HS-27A (cell line): ENCODE results near the gene PPRC1.
"Not testable (repeated sequence)": the region's sequence is repeated elsewhere in the genome, so short reads cannot be mapped to it uniquely, and the experiment has no call there.

Source experiments
- DNase-seq: peaks from one replicate; pipeline ENCODE4 v3.0.0-alpha.2; 2012; ENCODE audit warnings: low read depth, missing footprints

PPRC1 gene

GRCh38 chr10:102150970-102151773, 18.3 kb downstream of the PPRC1 start:
- peak; percentile 61 for DNase-seq

- DNase-seq, result peak; percentile 91
Measured at GRCh38 chr10:102151774-102152544, 19.1 kb downstream of the PPRC1 start, which contains the start of gene NOLC1. NOLC1 (plus strand) TSS chr10:102152389; CDS start chr10:102152411, 22 bp downstream.

- no peak for DNase-seq
Measured at GRCh38 chr10:102152545-102152890, 19.7 kb downstream of the PPRC1 start.

GRCh38 chr10:102153093-102153620, 20.3 kb downstream of the PPRC1 start:
- no peak for DNase-seq

GRCh38 chr10:102154466-102155116, 21.8 kb downstream of the PPRC1 start:
- DNase-seq, result no peak

GRCh38 chr10:102157224-102157623, 24.4 kb downstream of the PPRC1 start:
- no peak for DNase-seq

- no peak for DNase-seq
Measured at GRCh38 chr10:102159051-102159597, 26.3 kb downstream of the PPRC1 start.

GRCh38 chr10:102159831-102160230, 27.0 kb downstream of the PPRC1 start:
- DNase-seq, result no peak

- no peak for DNase-seq
Measured at GRCh38 chr10:102163342-102163989, 30.6 kb downstream of the PPRC1 start.

- DNase-seq, result no peak
Measured at GRCh38 chr10:102167861-102168260, 35.0 kb downstream of the PPRC1 start.

GRCh38 chr10:102170602-102171001, 37.8 kb downstream of the PPRC1 start:
- no peak for DNase-seq

- DNase-seq, result no peak
Measured at GRCh38 chr10:102172288-102172687, 39.4 kb downstream of the PPRC1 start.

- no peak for DNase-seq
Measured at GRCh38 chr10:102175415-102175814, 42.6 kb downstream of the PPRC1 start.

GRCh38 chr10:102184606-102185005, 51.8 kb downstream of the PPRC1 start:
- no peak for DNase-seq

- no peak for DNase-seq
Measured at GRCh38 chr10:102185272-102185671, 52.4 kb downstream of the PPRC1 start.

- no peak for DNase-seq
Measured at GRCh38 chr10:102185811-102186527, 53.1 kb downstream of the PPRC1 start.

- DNase-seq, result no peak
Measured at GRCh38 chr10:102188298-102188940, 55.6 kb downstream of the PPRC1 start.

GRCh38 chr10:102188941-102189898, 56.4 kb downstream of the PPRC1 start:
- not testable (repeated sequence) for DNase-seq

GRCh38 chr10:102191956-102192355, 59.1 kb downstream of the PPRC1 start:
- no peak for DNase-seq
